GM19438 (cell line): ENCODE data around the gene ZSCAN12.
"Not testable (repeated sequence)": the region's sequence is repeated elsewhere in the genome, so short reads cannot be mapped to it uniquely, and the experiment has no call there.

Source experiments
- ATAC-seq: cut with Tn5 transposase; IDR thresholded peaks from one replicate; pipeline ENCODE4 v1.9.1; 2021; ENCODE audit warnings: low read depth; ENCODE audit not compliant: unreplicated experiment

Gene ZSCAN12

GRCh38 chr6:28400122-28400451, 540 bp upstream of the ZSCAN12 start:
- no peak for ATAC-seq

- ATAC-seq: no peak
Measured at GRCh38 chr6:28395918-28396317, 3.6 kb downstream of the ZSCAN12 start.

GRCh38 chr6:28393912-28394662, 5.5 kb downstream of the ZSCAN12 start:
- ATAC-seq: no peak

- ATAC-seq: no peak
Measured at GRCh38 chr6:28390688-28391087, 8.9 kb downstream of the ZSCAN12 start.

- no peak for ATAC-seq
Measured at GRCh38 chr6:28384143-28384533, 15.4 kb downstream of the ZSCAN12 start.

- peak; percentile 74 for ATAC-seq
Measured at GRCh38 chr6:28383235-28384142, 16.1 kb downstream of the ZSCAN12 start.

GRCh38 chr6:28380381-28380780, 19.2 kb downstream of the ZSCAN12 start:
- ATAC-seq: no peak

- ATAC-seq: no peak
Measured at GRCh38 chr6:28378644-28379043, 20.9 kb downstream of the ZSCAN12 start.

- ATAC-seq: no peak
Measured at GRCh38 chr6:28377879-28378278, 21.7 kb downstream of the ZSCAN12 start.

GRCh38 chr6:28373925-28374324, 25.6 kb downstream of the ZSCAN12 start:
- no peak for ATAC-seq

- no peak for ATAC-seq
Measured at GRCh38 chr6:28371706-28372451, 27.7 kb downstream of the ZSCAN12 start.

GRCh38 chr6:28371280-28371679, 28.3 kb downstream of the ZSCAN12 start:
- ATAC-seq: no peak

GRCh38 chr6:28370440-28370839, 29.1 kb downstream of the ZSCAN12 start:
- ATAC-seq: no peak

GRCh38 chr6:28369463-28369862, 30.1 kb downstream of the ZSCAN12 start:
- ATAC-seq: no peak

GRCh38 chr6:28368522-28368921, 31.0 kb downstream of the ZSCAN12 start:
- ATAC-seq: no peak

GRCh38 chr6:28365590-28365989, 34.0 kb downstream of the ZSCAN12 start:
- not testable (repeated sequence) for ATAC-seq

- no peak for ATAC-seq
Measured at GRCh38 chr6:28360961-28361360, 38.6 kb downstream of the ZSCAN12 start.

- not testable (repeated sequence) for ATAC-seq
Measured at GRCh38 chr6:28359562-28359961, 40.0 kb downstream of the ZSCAN12 start.

- no peak for ATAC-seq
Measured at GRCh38 chr6:28357036-28357435, 42.5 kb downstream of the ZSCAN12 start.

- no peak for ATAC-seq
Measured at GRCh38 chr6:28356666-28357020, 42.9 kb downstream of the ZSCAN12 start.
